Mesenchymal stem cell (in vitro differentiated cells and primary cell): ENCODE measurements around the gene LDAH.

Experiments
- DNase-seq: peaks from one replicate; pipeline ENCODE4 v3.0.0-alpha.2; 2013
- H2AFZ ChIP-seq: one replicate; pipeline ENCODE4 v1.6.1; 2013; ENCODE audit warnings: low read depth, mild to moderate bottlenecking, control low read depth, inconsistent platforms, low read length, moderate library complexity
- H2AK5ac ChIP-seq: 2 replicates; pipeline ENCODE4 v1.6.1; 2013; ENCODE audit warnings: low read length, moderate library complexity, mild to moderate bottlenecking, inconsistent platforms; ENCODE audit not compliant: severe bottlenecking
- H2BK120ac ChIP-seq: one replicate; pipeline ENCODE4 v1.6.1; 2013; ENCODE audit warnings: low read depth, mild to moderate bottlenecking, inconsistent platforms, low read length, moderate library complexity
- H2BK12ac ChIP-seq, 2 experiments: one replicate each; pipeline ENCODE4 v1.6.1; 2013; ENCODE audit warnings: inconsistent platforms in 2 of 2, low read length in 2 of 2, mild to moderate bottlenecking in 2 of 2, moderate library complexity in 2 of 2, control low read depth in 1 of 2
- H2BK15ac ChIP-seq: one replicate; pipeline ENCODE4 v1.6.1; 2013; ENCODE audit warnings: mild to moderate bottlenecking, low read depth, inconsistent platforms; ENCODE audit not compliant: poor library complexity, severe bottlenecking
- H2BK5ac ChIP-seq: 2 replicates; pipeline ENCODE4 v1.6.1; 2013; ENCODE audit warnings: low read depth, mild to moderate bottlenecking, low read length, control low read depth, inconsistent platforms; ENCODE audit not compliant: poor library complexity, severe bottlenecking
- H3K14ac ChIP-seq, 2 experiments: one replicate each; pipeline ENCODE4 v1.6.1; 2013; ENCODE audit warnings: inconsistent platforms in 2 of 2, low read length in 2 of 2, control low read depth in 1 of 2, mild to moderate bottlenecking in 1 of 2, moderate library complexity in 1 of 2
- H3K18ac ChIP-seq, 2 experiments: one replicate each; pipeline ENCODE4 v1.6.1; 2013; ENCODE audit warnings: inconsistent platforms in 2 of 2, low read length in 2 of 2, control low read depth in 1 of 2, low read depth in 1 of 2, mild to moderate bottlenecking in 1 of 2
- H3K23ac ChIP-seq, 2 experiments: one replicate each; pipeline ENCODE4 v1.6.1; 2013; ENCODE audit warnings: inconsistent platforms in 2 of 2, low read length in 2 of 2, mild to moderate bottlenecking in 2 of 2, moderate library complexity in 2 of 2, control low read depth in 1 of 2
- H3K27ac ChIP-seq: 2 replicates; pipeline ENCODE4 v1.5.1; 2013; ENCODE audit warnings: mild to moderate bottlenecking, moderate library complexity, low read length, control low read depth, inconsistent platforms; ENCODE audit not compliant: poor library complexity, severe bottlenecking
- H3K27me3 ChIP-seq, 2 experiments: 2 replicates each; pipeline versions ENCODE4 v1.6.1 to v1.7.0; 2013; ENCODE audit warnings: low read length in 2 of 2, mild to moderate bottlenecking in 2 of 2, moderate library complexity in 2 of 2, control low read depth in 1 of 2, inconsistent platforms in 1 of 2; ENCODE audit not compliant: control insufficient read depth in 1 of 2, insufficient read depth in 1 of 2
- H3K36me3 ChIP-seq, 2 experiments: 2 replicates each; pipeline versions ENCODE4 v1.6.1 to v1.7.0; 2013; ENCODE audit warnings: low read length in 2 of 2, control low read depth in 1 of 2, inconsistent platforms in 1 of 2, low read depth in 1 of 2, mild to moderate bottlenecking in 1 of 2; ENCODE audit not compliant: insufficient read depth in 2 of 2, control insufficient read depth in 1 of 2
- H3K4ac ChIP-seq, 2 experiments: one replicate each; pipeline ENCODE4 v1.6.1; 2013; ENCODE audit warnings: inconsistent platforms in 2 of 2, low read length in 2 of 2, mild to moderate bottlenecking in 2 of 2, moderate library complexity in 2 of 2, control low read depth in 1 of 2, low read depth in 1 of 2
- H3K4me1 ChIP-seq: 2 replicates; pipeline ENCODE4 v1.6.1; 2013; ENCODE audit warnings: low read depth, low read length, control low read depth; ENCODE audit not compliant: control insufficient read depth, insufficient read depth
- H3K4me2 ChIP-seq: 2 replicates; pipeline ENCODE4 v1.6.1; 2013; ENCODE audit warnings: low read length, mild to moderate bottlenecking, inconsistent platforms; ENCODE audit not compliant: poor library complexity, severe bottlenecking
- H3K4me3 ChIP-seq, 2 experiments: 2 replicates each; pipeline versions ENCODE4 v1.5.1 to v1.7.0; 2013; ENCODE audit warnings: low read length in 2 of 2, mild to moderate bottlenecking in 2 of 2, control low read depth in 1 of 2, low read depth in 1 of 2; ENCODE audit not compliant: insufficient read depth in 1 of 2
- H3K79me1 ChIP-seq: replicated peaks from 2 replicates; pipeline ENCODE4 v1.6.1; 2013; ENCODE audit warnings: mild to moderate bottlenecking, control low read depth, low read length, inconsistent platforms; ENCODE audit not compliant: poor library complexity, severe bottlenecking
- H3K9ac ChIP-seq: 2 replicates; pipeline ENCODE4 v1.7.0; 2013; ENCODE audit warnings: mild to moderate bottlenecking, low read length, moderate library complexity
- H3K9me3 ChIP-seq: 2 replicates; pipeline ENCODE4 v1.7.0; 2013; ENCODE audit warnings: mild to moderate bottlenecking, low read length; ENCODE audit not compliant: control insufficient read depth
- H4K8ac ChIP-seq: one replicate; pipeline ENCODE4 v1.6.1; 2013; ENCODE audit warnings: inconsistent platforms, mild to moderate bottlenecking, low read length, moderate library complexity
- H4K91ac ChIP-seq: one replicate; pipeline ENCODE4 v1.6.1; 2013; ENCODE audit warnings: mild to moderate bottlenecking, low read length, inconsistent platforms
- WGBS: methylation state at CpG from one replicate; pipeline ENCODE4 v1.1.7; 2013; ENCODE audit warnings: mixed read lengths; 5-methylcytosine and 5-hydroxymethylcytosine counted together

The LDAH gene

DNA sequence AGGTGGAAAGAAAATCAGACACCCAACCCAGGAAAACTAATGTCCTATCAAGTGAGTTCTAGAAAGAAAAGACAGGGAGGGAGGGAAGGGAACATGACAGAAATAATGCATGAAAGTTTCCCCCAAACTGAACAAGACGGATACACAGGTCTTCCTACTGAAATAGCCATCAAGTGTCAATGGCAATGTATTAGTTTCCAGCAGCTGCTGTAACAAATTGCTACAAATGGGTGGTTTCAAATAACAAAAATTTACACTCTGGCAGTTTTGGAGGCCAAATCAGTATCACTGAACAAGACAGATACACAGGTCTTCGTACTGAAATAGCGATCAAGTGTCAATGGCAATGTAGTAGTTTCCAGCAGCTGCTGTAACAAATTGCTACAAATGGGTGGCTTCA lies 70.6 kb downstream of the LDAH start:
- H3K27ac ChIP-seq: no peak overlapping the region
- no peak for DNase-seq
- no peak overlapping the region for H2AFZ ChIP-seq
- no peak overlapping the region for H4K8ac ChIP-seq
- no peak overlapping the region for H3K14ac ChIP-seq
- peaks cover 7% of the 10 kb centered on the region for H3K9me3 ChIP-seq
- H3K4me3 ChIP-seq: no peak overlapping the region
- no peak overlapping the region for H3K4me2 ChIP-seq
- H2AK5ac ChIP-seq: peak overlapping the region; percentile 84
- no peak overlapping the region for H3K23ac ChIP-seq
- no peak overlapping the region for H2BK120ac ChIP-seq
- no peak overlapping the region for H4K91ac ChIP-seq
- no peak overlapping the region for H2BK15ac ChIP-seq
- no peak overlapping the region for H2BK12ac ChIP-seq
- H3K18ac ChIP-seq: no peak overlapping the region
- no peak overlapping the region for H3K9ac ChIP-seq
- WGBS: 100% methylated on average over 2 of the region's 3 CpGs
- peaks cover 24% of the 10 kb centered on the region for H3K79me1 ChIP-seq
- H2BK5ac ChIP-seq: no peak overlapping the region
- H3K4me1 ChIP-seq: no peaks in the 10 kb centered on the region
- H3K27me3 ChIP-seq: no peaks in the 10 kb centered on the region
- no peak overlapping the region for H3K4ac ChIP-seq
- H3K36me3 ChIP-seq: peaks cover 0 to 9% of the 10 kb centered on the region in 2 experiments

GRCh38 chr2:20747317-20747716 lies 75.6 kb downstream of the LDAH start:
- peaks cover 3% of the 10 kb centered on the region for H3K9me3 ChIP-seq
- H2BK15ac ChIP-seq: no peak overlapping the region
- H2BK5ac ChIP-seq: peak overlapping the region; percentile 44
- no peak overlapping the region for H3K14ac ChIP-seq
- peaks cover 16% of the 10 kb centered on the region for H3K79me1 ChIP-seq
- H2BK120ac ChIP-seq: no peak overlapping the region
- no peak overlapping the region for H4K8ac ChIP-seq
- H3K4ac ChIP-seq: no peak overlapping the region
- no peak overlapping the region for H3K4me3 ChIP-seq
- H3K36me3 ChIP-seq: peaks cover 0 to 2% of the 10 kb centered on the region in 2 experiments
- H3K27me3 ChIP-seq: no peaks in the 10 kb centered on the region
- no peak overlapping the region for H3K4me2 ChIP-seq
- no peak overlapping the region for H2BK12ac ChIP-seq
- 14% methylated on average over 1 of the region's 1 CpG for WGBS
- DNase-seq: peak; percentile 4
- H4K91ac ChIP-seq: no peak overlapping the region
- H3K4me1 ChIP-seq: no peaks in the 10 kb centered on the region
- H3K9ac ChIP-seq: no peak overlapping the region
- H2AK5ac ChIP-seq: peak overlapping the region; percentile 31
- peak overlapping the region; percentile 91 for H3K27ac ChIP-seq
- H2AFZ ChIP-seq: no peak overlapping the region
- no peak overlapping the region for H3K23ac ChIP-seq
- no peak overlapping the region for H3K18ac ChIP-seq

- H2BK5ac ChIP-seq: no peak overlapping the region
- H3K79me1 ChIP-seq: peaks cover 14% of the 10 kb centered on the region
- H2BK120ac ChIP-seq: no peak overlapping the region
- no peak overlapping the region for H2AK5ac ChIP-seq
- no peak overlapping the region for H2BK12ac ChIP-seq
- H3K14ac ChIP-seq: no peak overlapping the region
- no CpG with 5 or more reads among the region's 2 CpGs for WGBS
- no peaks in the 10 kb centered on the region for H3K9me3 ChIP-seq
- no peak overlapping the region for H3K18ac ChIP-seq
- no peak overlapping the region for H4K91ac ChIP-seq
- H3K27ac ChIP-seq: peak overlapping the region; percentile 98
- H3K4me2 ChIP-seq: no peak overlapping the region
- H3K9ac ChIP-seq: no peak overlapping the region
- no peaks in the 10 kb centered on the region for H3K36me3 ChIP-seq
- no peaks in the 10 kb centered on the region for H3K4me1 ChIP-seq
- H4K8ac ChIP-seq: no peak overlapping the region
- no peak for DNase-seq
- H3K4ac ChIP-seq: no peak overlapping the region
- no peak overlapping the region for H2AFZ ChIP-seq
- no peak overlapping the region for H2BK15ac ChIP-seq
- no peak overlapping the region for H3K23ac ChIP-seq
- no peaks in the 10 kb centered on the region for H3K27me3 ChIP-seq
- H3K4me3 ChIP-seq: no peak overlapping the region
Observed at GRCh38 chr2:20745924-20746555, 76.9 kb downstream of the LDAH start.

GRCh38 chr2:20744366-20745335 lies 78.2 kb downstream of the LDAH start:
- no peak overlapping the region for H3K14ac ChIP-seq
- no peak overlapping the region for H3K4ac ChIP-seq
- H3K4me2 ChIP-seq: no peak overlapping the region
- no peak overlapping the region for H4K91ac ChIP-seq
- H2AK5ac ChIP-seq: peak overlapping the region; percentile 77
- peaks cover 10% of the 10 kb centered on the region for H3K79me1 ChIP-seq
- no peak overlapping the region for H2BK12ac ChIP-seq
- no peak overlapping the region for H2BK120ac ChIP-seq
- H2AFZ ChIP-seq: no peak overlapping the region
- peak overlapping the region; percentile 71 for H2BK5ac ChIP-seq
- DNase-seq: no peak
- no peak overlapping the region for H2BK15ac ChIP-seq
- H3K4me1 ChIP-seq: no peaks in the 10 kb centered on the region
- no peaks in the 10 kb centered on the region for H3K36me3 ChIP-seq
- peak overlapping the region; percentile 83 for H3K27ac ChIP-seq
- no peak overlapping the region for H3K9ac ChIP-seq
- H3K18ac ChIP-seq: no peak overlapping the region
- no peak overlapping the region for H3K23ac ChIP-seq
- no peak overlapping the region for H3K4me3 ChIP-seq
- 88% methylated on average over 1 of the region's 2 CpGs for WGBS
- H3K27me3 ChIP-seq: no peaks in the 10 kb centered on the region
- no peak overlapping the region for H4K8ac ChIP-seq
- H3K9me3 ChIP-seq: no peaks in the 10 kb centered on the region
